GM23338 (cell line): ENCODE results near the gene TAGLN3. TPM values are rescaled to one million over a fixed set of nuclear protein-coding genes. Genes with fewer than 3 reads are reported as not detected.

Experiments used
- ATAC-seq: fragments of 200-7000 bp; cut with Tn5 transposase; 3 replicates; pipeline ENCODE4 v1.9.1; 2020
- DNase-seq: peaks from one replicate; pipeline ENCODE4 v3.0.0-alpha.2; 2015; ENCODE audit warnings: low spot score
- H2AFZ ChIP-seq: fragments of 200-600 bp; sonication (generic); 2 replicates; pipeline ENCODE4 v1.8.0; 2016; ENCODE audit warnings: antibody characterized with exemption, mild to moderate bottlenecking, moderate library complexity
- H3F3A ChIP-seq: fragments of 200-600 bp; sonication (generic); replicated peaks from 2 replicates; pipeline ENCODE4 v1.8.0; 2017; ENCODE audit warnings: antibody characterized with exemption, mixed run types, low read depth
- H3K27ac ChIP-seq: fragments of 200-600 bp; sonication (generic); 2 replicates; pipeline ENCODE4 v1.6.1; 2016; ENCODE audit warnings: low read depth
- H3K27me3 ChIP-seq: fragments of 200-600 bp; sonication (generic); 2 replicates; pipeline ENCODE4 v1.8.0; 2016; ENCODE audit warnings: mild to moderate bottlenecking, mixed run types, moderate library complexity; ENCODE audit not compliant: insufficient read depth
- H3K36me3 ChIP-seq: fragments of 200-600 bp; sonication (generic); 2 replicates; pipeline ENCODE4 v1.8.0; 2016; ENCODE audit warnings: mild to moderate bottlenecking; ENCODE audit not compliant: insufficient read depth
- H3K4me1 ChIP-seq: fragments of 200-600 bp; sonication (generic); 2 replicates; pipeline ENCODE4 v1.8.0; 2016; ENCODE audit warnings: mild to moderate bottlenecking, moderate library complexity; ENCODE audit not compliant: insufficient read depth
- H3K4me2 ChIP-seq: fragments of 200-600 bp; sonication (generic); 2 replicates; pipeline ENCODE4 v1.7.1; 2017; ENCODE audit warnings: mixed run types
- H3K4me3 ChIP-seq: fragments of 200-600 bp; sonication (generic); 2 replicates; pipeline ENCODE4 v1.6.1; 2016; ENCODE audit warnings: mixed run types
- H3K79me2 ChIP-seq: fragments of 200-600 bp; sonication (generic); replicated peaks from 2 replicates; pipeline ENCODE4 v1.8.0; 2017; ENCODE audit warnings: mild to moderate bottlenecking; ENCODE audit not compliant: insufficient read depth
- H3K9me2 ChIP-seq: fragments of 200-600 bp; sonication (generic); 2 replicates; pipeline ENCODE4 v1.8.0; 2017; ENCODE audit not compliant: insufficient read depth
- H4K20me1 ChIP-seq: fragments of 200-600 bp; sonication (generic); replicated peaks from 2 replicates; pipeline ENCODE4 v1.8.0; 2017; ENCODE audit warnings: mild to moderate bottlenecking; ENCODE audit not compliant: insufficient read depth
- H3K27ac Mint-ChIP-seq: 2 replicates; pipeline ENCODE4 v1.8.0; 2020; ENCODE audit warnings: inconsistent platforms, mild to moderate bottlenecking, moderate library complexity, mixed read lengths
- H3K27me3 Mint-ChIP-seq: 3 replicates; pipeline ENCODE4 v1.8.0; 2022; ENCODE audit warnings: low read depth, mild to moderate bottlenecking, moderate library complexity, mixed read lengths, inconsistent platforms; ENCODE audit not compliant: insufficient read depth, poor library complexity
- H3K36me3 Mint-ChIP-seq: 3 replicates; pipeline ENCODE4 v1.8.0; 2021; ENCODE audit warnings: low read depth, mild to moderate bottlenecking, inconsistent platforms, moderate library complexity, mixed read lengths
- H3K4me1 Mint-ChIP-seq: 3 replicates; pipeline ENCODE4 v1.8.0; 2020; ENCODE audit warnings: mild to moderate bottlenecking, inconsistent platforms, mixed read lengths
- H3K4me3 Mint-ChIP-seq: 3 replicates; pipeline ENCODE4 v1.8.0; 2021; ENCODE audit warnings: moderate library complexity, mild to moderate bottlenecking, inconsistent platforms, mixed read lengths
- H3K9me3 Mint-ChIP-seq: 3 replicates; pipeline ENCODE4 v1.8.0; 2020; ENCODE audit warnings: moderate library complexity, mild to moderate bottlenecking, inconsistent platforms, mixed read lengths
- CREB1 ChIP-seq: fragments of 250-450 bp; sonication (Bioruptor Pico); IDR thresholded peaks from 2 replicates; pipeline ENCODE4 v1.5.0; 2020; ENCODE audit warnings: low read depth, mild to moderate bottlenecking, moderate library complexity
- CTCF ChIP-seq, 2 experiments: fragments of 200-600 bp in 1 of 2; sonication (generic) in 1 of 2; conservative IDR thresholded peaks; 2 replicates each; pipeline versions ENCODE4 v1.5.1 to v1.6.1; 2016 to 2017; ENCODE audit warnings: antibody characterized with exemption in 2 of 2, low read depth in 2 of 2, mild to moderate bottlenecking in 2 of 2, moderate library complexity in 1 of 2
- EZH2phosphoT487 ChIP-seq: fragments of 200-600 bp; sonication (generic); IDR thresholded peaks from one replicate; pipeline ENCODE4 v1.8.1; 2018; ENCODE audit warnings: antibody characterized with exemption; ENCODE audit not compliant: unreplicated experiment
- NANOG ChIP-seq: IDR thresholded peaks from 2 replicates; pipeline ENCODE4 v1.6.1; 2016; ENCODE audit warnings: antibody characterized with exemption, borderline replicate concordance
- POLR2AphosphoS5 ChIP-seq: IDR thresholded peaks from 2 replicates; pipeline ENCODE4 v1.6.1; 2016; ENCODE audit warnings: antibody characterized with exemption, low read depth
- REST ChIP-seq: IDR thresholded peaks from one replicate; pipeline ENCODE4 v1.6.1; 2018; ENCODE audit warnings: antibody characterized with exemption; ENCODE audit not compliant: unreplicated experiment
- STAT1 ChIP-seq: IDR thresholded peaks from one replicate; pipeline ENCODE4 v1.6.1; 2016; ENCODE audit warnings: antibody characterized with exemption; ENCODE audit not compliant: unreplicated experiment
- ZNF114 ChIP-seq: fragments of 250-450 bp; sonication (Bioruptor Pico); IDR thresholded peaks from 2 replicates; pipeline ENCODE4 v1.5.0; 2020; ENCODE audit warnings: mild to moderate bottlenecking, moderate library complexity
- ZNF331 ChIP-seq: fragments of 250-450 bp; sonication (Bioruptor Pico); IDR thresholded peaks from 2 replicates; pipeline ENCODE4 v1.5.0; 2020; ENCODE audit warnings: low read depth, mild to moderate bottlenecking, moderate library complexity
- ZNF462 ChIP-seq: fragments of 250-450 bp; sonication (Bioruptor Pico); IDR thresholded peaks from 2 replicates; pipeline ENCODE4 v1.5.0; 2020; ENCODE audit warnings: mild to moderate bottlenecking, moderate library complexity
- polyA plus RNA-seq: library from polyadenylated mRNA; unstranded; fragments of >200 nt; fragmentation: Nextera tagmentation; extraction: Ambion mirVana; gene quantifications from 2 replicates; pipeline ENCODE4 v1.2.1, GENCODE V29; 2016
- total RNA-seq: library from RNA; depleted of rRNA; stranded (reverse); fragments of >200 nt; shearing (Covaris generic); gene quantifications from 2 replicates; pipeline ENCODE4 v1.2.3, GENCODE V29; 2014
- TF ChIP-seq, protein P1 (sequence below): IDR thresholded peaks from 2 replicates; pipeline ENCODE4 v1.6.1; 2016; ENCODE audit warnings: antibody characterized with exemption

TAGLN3 gene
- total and polyA plus RNA-seq, 2 experiments from 2014 or later, result 6.8 to 12.6 TPM

- TF ChIP-seq ZNF462 (CRISPR knock-in tag), result no peak
These were observed 44.3 kb upstream of the TAGLN3 start (continued) for GRCh38 chr3:111954228-111954990.

DNA sequence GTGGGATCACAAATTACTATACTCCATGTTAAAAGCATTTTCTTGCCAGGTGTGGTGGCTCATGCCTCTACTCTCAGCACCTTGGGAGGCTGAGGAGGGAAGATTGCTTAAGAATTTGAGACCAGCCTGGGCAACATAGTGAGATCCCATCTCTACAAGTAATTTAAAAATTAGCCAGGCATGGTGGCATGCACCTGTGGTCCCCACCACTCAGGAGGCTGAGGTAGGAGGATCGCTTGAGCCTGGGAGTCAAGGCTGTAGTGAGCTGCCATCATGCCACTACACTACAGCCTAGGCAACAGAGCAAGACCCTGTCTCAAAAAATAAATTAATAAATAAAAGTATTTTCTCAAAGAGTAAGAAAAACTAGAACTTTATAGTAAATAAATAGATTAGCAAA is 42.8 kb upstream of the TAGLN3 start:
- no peak overlapping the region for H2AFZ ChIP-seq
- Mint-ChIP-seq H3K27me3 (peaks cover 6% of the 10 kb centered on the region), H3K9me3 (no peaks in the 10 kb centered on the region), H3K36me3 (peaks cover 2% of the 10 kb centered on the region; the same call in 2 of the 3 replicates), H3K4me3 (no peak overlapping the region), H3K4me1 (peaks cover 47% of the 10 kb centered on the region), H3K27ac (no peak overlapping the region)
- no peaks in the 10 kb centered on the region for H3F3A ChIP-seq
- ATAC-seq, result no peak
- no peak overlapping the region for H3K4me3 ChIP-seq
- no peaks in the 10 kb centered on the region for H3K79me2 ChIP-seq
- peaks cover 37% of the 10 kb centered on the region for H3K4me1 ChIP-seq
- no peaks in the 10 kb centered on the region for H4K20me1 ChIP-seq
- H3K4me2 ChIP-seq, result no peak overlapping the region
- H3K27ac ChIP-seq, result no peak overlapping the region
- H3K9me2 ChIP-seq, result no peaks in the 10 kb centered on the region; the same call in 1 of the 2 replicates
- no peaks in the 10 kb centered on the region for H3K36me3 ChIP-seq
- H3K27me3 ChIP-seq, result peaks cover 15% of the 10 kb centered on the region; the same call in 1 of the 2 replicates
- DNase-seq, result no peak
- TF ChIP-seq CREB1 (CRISPR knock-in tag) (no peak), POLR2AphosphoS5 (no peak), NANOG (no peak), CTCF (conservative IDR thresholded peaks at IDR 0.05; ENCODE audit: low read depth in 2 of 2) (no peak), ZNF114 (CRISPR knock-in tag) (no peak), ZNF331 (no peak), REST (no peak), STAT1 (no peak), EZH2phosphoT487 (no peak)
- TF ChIP-seq, protein P1, sequence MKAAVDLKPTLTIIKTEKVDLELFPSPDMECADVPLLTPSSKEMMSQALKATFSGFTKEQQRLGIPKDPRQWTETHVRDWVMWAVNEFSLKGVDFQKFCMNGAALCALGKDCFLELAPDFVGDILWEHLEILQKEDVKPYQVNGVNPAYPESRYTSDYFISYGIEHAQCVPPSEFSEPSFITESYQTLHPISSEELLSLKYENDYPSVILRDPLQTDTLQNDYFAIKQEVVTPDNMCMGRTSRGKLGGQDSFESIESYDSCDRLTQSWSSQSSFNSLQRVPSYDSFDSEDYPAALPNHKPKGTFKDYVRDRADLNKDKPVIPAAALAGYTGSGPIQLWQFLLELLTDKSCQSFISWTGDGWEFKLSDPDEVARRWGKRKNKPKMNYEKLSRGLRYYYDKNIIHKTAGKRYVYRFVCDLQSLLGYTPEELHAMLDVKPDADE, result no peak
